ENCODE results near the gene CCDC102A. TPM values are rescaled to one million over a fixed set of nuclear protein-coding genes. Genes with fewer than 3 reads are reported as not detected.
"Not testable (repeated sequence)": the region's sequence is repeated elsewhere in the genome, so short reads cannot be mapped to it uniquely, and the experiment has no call there.

The CCDC102A gene
- total and polyA plus RNA-seq, 10 of the 15 experiments (the other 5 are each of a cell fraction or from before 2014, with no cell fraction given): 0.03 to 5.9 (median 2.4) TPM

GRCh38 chr16:57570301-57571070 is 34.1 kb upstream of the CCDC102A start:
- no TSS peak for BruUV-seq (replicated peaks)
- ChIA-PET POLR2A (interaction anchor here (0.6 kb wide), 1 partner anchor 526 kb away, joined by 4 read pairs; no protein-coding TSS in a partner anchor), SMC1A (ENCODE audit: uncharacterized antibody, unreplicated experiment) (no interaction called here), RAD21 (ENCODE audit: unreplicated experiment) (no interaction called here), CTCF (no interaction called here)
- intact Hi-C loops (cut with micrococcal nuclease; ENCODE audit: unreplicated experiment): no loop called here
- ATAC-seq (no peak), DNase-seq (ENCODE audit: low read depth, low spot score) (no peak), FAIRE-seq (no peak)
- TF ChIP-seq CREM (IDR thresholded peaks at IDR 0.05; ENCODE audit: low read depth) (no peak), POLR2A (IDR thresholded peaks at IDR 0.05; ENCODE audit: low read depth, low read length) (0 out of 2 replicates have a peak, but pooled peaks have one; percentile 12), BHLHE40 (IDR thresholded peaks at IDR 0.05; ENCODE audit: borderline replicate concordance in 1 of 2, low read depth in 2 of 2, low read length in 1 of 2) (no peak)
- Histone ChIP-seq H3K4me3 (no peak overlapping the region), H3K27ac (ENCODE audit: control insufficient read depth, insufficient read depth) (no peak overlapping the region), H3K4me1 (ENCODE audit: control insufficient read depth, insufficient read depth, low read length) (no peaks in the 10 kb centered on the region), H3K9ac (ENCODE audit: control insufficient read depth, insufficient read depth, low read length) (no peak overlapping the region), H3K27me3 (replicated peaks in 1 of 2; ENCODE audit: control insufficient read depth in 2 of 2, insufficient read depth in 2 of 2, low read length in 1 of 2) (no peaks in the 10 kb centered on the region), H3K36me3 (ENCODE audit: control insufficient read depth in 2 of 2, insufficient read depth in 2 of 2, low read length in 1 of 2) (peaks cover 22 to 25% of the 10 kb centered on the region in 2 experiments), H2AFZ (ENCODE audit: control insufficient read depth, low read depth, low read length) (no peak overlapping the region), H3K9me3 (replicated peaks; ENCODE audit: control insufficient read depth, insufficient read depth, low read length) (no peaks in the 10 kb centered on the region; the same call in 2 of the 3 replicates), H3K79me2 (ENCODE audit: control insufficient read depth, insufficient read depth, low read length) (no peaks in the 10 kb centered on the region), H4K20me1 (ENCODE audit: control insufficient read depth, insufficient read depth) (no peaks in the 10 kb centered on the region), H3K4me2 (ENCODE audit: control insufficient read depth, insufficient read depth) (no peak overlapping the region)
- in situ Hi-C loops (cut with MboI): no loop called here
- 79% methylated on average over 16 of the region's 16 CpGs for WGBS (ENCODE audit: insufficient coverage, insufficient replicate concordance, low lambda C conversion rate, missing lambda C conversion rate)

DNA sequence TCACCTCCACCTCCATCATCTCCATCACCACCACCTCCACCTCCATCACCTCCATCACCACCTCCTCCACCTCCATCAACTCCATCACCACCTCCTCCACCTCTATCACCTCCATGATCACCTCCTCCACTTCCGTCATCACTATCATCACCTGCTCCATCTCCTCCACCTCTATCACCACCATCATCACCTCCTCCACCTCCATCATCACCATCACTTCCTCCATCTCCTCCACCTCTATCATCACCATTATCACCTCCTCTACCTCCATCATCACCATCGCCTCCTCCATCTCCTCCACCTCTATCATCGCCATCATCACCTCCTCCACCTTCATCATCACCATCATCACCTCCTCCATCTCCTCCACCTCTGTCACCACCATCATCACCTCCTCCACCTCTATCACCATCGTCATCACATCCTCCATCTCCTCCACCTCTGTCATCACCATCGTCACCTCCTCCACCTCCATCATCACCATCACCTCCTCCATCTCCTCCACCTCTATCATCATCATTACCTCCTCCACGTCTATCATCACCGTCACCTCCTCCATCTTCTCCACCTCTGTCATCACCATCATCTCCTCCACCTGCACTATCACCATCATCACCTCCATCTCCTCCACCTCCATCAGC is 33.1 kb upstream of the CCDC102A start:
- Histone ChIP-seq H3K9ac (ENCODE audit: control insufficient read depth, insufficient read depth, low read length) (no peak overlapping the region), H2AFZ (ENCODE audit: control insufficient read depth, low read depth, low read length) (no peak overlapping the region), H3K4me1 (ENCODE audit: control insufficient read depth, insufficient read depth, low read length) (no peaks in the 10 kb centered on the region), H3K4me3 (no peak overlapping the region), H3K4me2 (ENCODE audit: control insufficient read depth, insufficient read depth) (no peak overlapping the region), H4K20me1 (ENCODE audit: control insufficient read depth, insufficient read depth) (no peaks in the 10 kb centered on the region), H3K27ac (ENCODE audit: control insufficient read depth, insufficient read depth) (no peak overlapping the region), H3K36me3 (ENCODE audit: control insufficient read depth in 2 of 2, insufficient read depth in 2 of 2, low read length in 1 of 2) (peaks cover 28 to 31% of the 10 kb centered on the region in 2 experiments), H3K79me2 (ENCODE audit: control insufficient read depth, insufficient read depth, low read length) (no peaks in the 10 kb centered on the region), H3K9me3 (replicated peaks; ENCODE audit: control insufficient read depth, insufficient read depth, low read length) (no peaks in the 10 kb centered on the region; the same call in 2 of the 3 replicates), H3K27me3 (replicated peaks in 1 of 2; ENCODE audit: control insufficient read depth in 2 of 2, insufficient read depth in 2 of 2, low read length in 1 of 2) (no peaks in the 10 kb centered on the region)
- in situ Hi-C loops (cut with MboI) (no loop called here), intact Hi-C loops (cut with micrococcal nuclease; ENCODE audit: unreplicated experiment) (no loop called here)
- no TSS peak for BruUV-seq (replicated peaks)
- ChIA-PET POLR2A (no interaction called here), CTCF (no interaction called here), RAD21 (ENCODE audit: unreplicated experiment) (no interaction called here), SMC1A (ENCODE audit: uncharacterized antibody, unreplicated experiment) (no interaction called here)
- DNase-seq (ENCODE audit: low read depth, low spot score) (no peak), FAIRE-seq (no peak), ATAC-seq (no peak)
- WGBS (ENCODE audit: insufficient coverage, insufficient replicate concordance, low lambda C conversion rate, missing lambda C conversion rate): 100% methylated on average over 7 of the region's 7 CpGs
- TF ChIP-seq ETV6 (conservative IDR thresholded peaks at IDR 0.05 in 1 of 2, IDR thresholded peaks at IDR 0.05 in 1 of 2; ENCODE audit: borderline replicate concordance in 1 of 2, low read depth in 1 of 2) (no peak), YBX1 (IDR thresholded peaks at IDR 0.05) (no peak), NR2C2 (IDR thresholded peaks at IDR 0.05; ENCODE audit: borderline replicate concordance, control insufficient read depth, insufficient read length, low read depth) (no peak), HDGF (IDR thresholded peaks at IDR 0.05) (0 out of 2 replicates have a peak, but pooled peaks have one; percentile 50), ASH2L (IDR thresholded peaks at IDR 0.05; ENCODE audit: borderline replicate concordance, low read depth) (no peak)

- H3K4me2 ChIP-seq (ENCODE audit: control insufficient read depth, insufficient read depth); H3K9ac ChIP-seq (ENCODE audit: control insufficient read depth, insufficient read depth, low read length); CTCF ChIA-PET; FAIRE-seq; H3K27me3 ChIP-seq (replicated peaks in 1 of 2; ENCODE audit: control insufficient read depth in 2 of 2, insufficient read depth in 2 of 2, low read length in 1 of 2); SMC1A ChIA-PET (ENCODE audit: uncharacterized antibody, unreplicated experiment); in situ Hi-C loops (cut with MboI); POLR2A ChIA-PET; H3K27ac ChIP-seq (ENCODE audit: control insufficient read depth, insufficient read depth); H3K4me3 ChIP-seq; ATAC-seq; intact Hi-C loops (cut with micrococcal nuclease; ENCODE audit: unreplicated experiment); H3K9me3 ChIP-seq (replicated peaks; ENCODE audit: control insufficient read depth, insufficient read depth, low read length); H2AFZ ChIP-seq (ENCODE audit: control insufficient read depth, low read depth, low read length); DNase-seq (ENCODE audit: low read depth, low spot score); BruUV-seq (replicated peaks); H4K20me1 ChIP-seq (ENCODE audit: control insufficient read depth, insufficient read depth); H3K79me2 ChIP-seq (ENCODE audit: control insufficient read depth, insufficient read depth, low read length); H3K4me1 ChIP-seq (ENCODE audit: control insufficient read depth, insufficient read depth, low read length); RAD21 ChIA-PET (ENCODE audit: unreplicated experiment): not testable (repeated sequence)
- WGBS (ENCODE audit: insufficient coverage, insufficient replicate concordance, low lambda C conversion rate, missing lambda C conversion rate): 100% methylated on average over 5 of the region's 5 CpGs
- peaks cover 30 to 36% of the 10 kb centered on the region in 2 experiments for H3K36me3 ChIP-seq (ENCODE audit: control insufficient read depth in 2 of 2, insufficient read depth in 2 of 2, low read length in 1 of 2)
Observed at GRCh38 chr16:57568772-57569171, 32.4 kb upstream of the CCDC102A start.

Data from GM12878 (cell line).